GM21786 (cell line): ENCODE data around the gene BRD3.
"Not testable (repeated sequence)": the region's sequence is repeated elsewhere in the genome, so short reads cannot be mapped to it uniquely, and the experiment has no call there.

Source experiments
- ATAC-seq: cut with Tn5 transposase; IDR thresholded peaks from one replicate; pipeline ENCODE4 v1.9.1; 2021; ENCODE audit not compliant: unreplicated experiment

BRD3 gene

DNA sequence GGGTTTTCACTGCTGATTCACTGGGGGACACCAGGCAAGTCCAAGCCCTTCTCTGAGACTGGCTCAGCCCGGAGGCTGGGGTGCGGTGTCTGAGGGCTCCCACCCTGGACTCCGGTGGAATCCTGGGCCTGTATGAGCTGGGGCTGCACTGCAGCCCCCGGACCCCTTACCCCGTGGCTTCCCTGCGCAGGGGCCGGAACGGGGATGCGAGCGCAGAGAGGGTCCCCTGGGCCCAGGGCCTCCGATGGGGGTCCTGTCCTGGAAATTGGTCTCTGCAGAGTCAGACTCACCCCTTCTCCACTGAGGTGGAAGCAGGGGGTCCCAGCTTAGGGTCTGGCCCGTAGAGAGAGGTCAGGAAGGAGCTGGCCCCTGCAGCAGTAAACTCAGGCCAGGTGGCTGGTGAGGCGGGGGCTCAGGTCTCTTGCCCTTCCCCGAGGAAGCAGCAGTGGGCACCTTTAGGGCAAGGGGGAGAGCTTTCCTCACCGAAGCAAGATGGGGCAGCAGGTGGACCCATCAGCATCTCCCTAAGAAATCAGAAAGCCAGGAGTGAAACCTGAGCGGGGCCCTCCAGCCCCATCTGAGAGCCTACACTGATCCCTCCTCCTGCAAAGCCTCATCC is 74.1 kb downstream of the BRD3 start:
- ATAC-seq, result no peak

DNA sequence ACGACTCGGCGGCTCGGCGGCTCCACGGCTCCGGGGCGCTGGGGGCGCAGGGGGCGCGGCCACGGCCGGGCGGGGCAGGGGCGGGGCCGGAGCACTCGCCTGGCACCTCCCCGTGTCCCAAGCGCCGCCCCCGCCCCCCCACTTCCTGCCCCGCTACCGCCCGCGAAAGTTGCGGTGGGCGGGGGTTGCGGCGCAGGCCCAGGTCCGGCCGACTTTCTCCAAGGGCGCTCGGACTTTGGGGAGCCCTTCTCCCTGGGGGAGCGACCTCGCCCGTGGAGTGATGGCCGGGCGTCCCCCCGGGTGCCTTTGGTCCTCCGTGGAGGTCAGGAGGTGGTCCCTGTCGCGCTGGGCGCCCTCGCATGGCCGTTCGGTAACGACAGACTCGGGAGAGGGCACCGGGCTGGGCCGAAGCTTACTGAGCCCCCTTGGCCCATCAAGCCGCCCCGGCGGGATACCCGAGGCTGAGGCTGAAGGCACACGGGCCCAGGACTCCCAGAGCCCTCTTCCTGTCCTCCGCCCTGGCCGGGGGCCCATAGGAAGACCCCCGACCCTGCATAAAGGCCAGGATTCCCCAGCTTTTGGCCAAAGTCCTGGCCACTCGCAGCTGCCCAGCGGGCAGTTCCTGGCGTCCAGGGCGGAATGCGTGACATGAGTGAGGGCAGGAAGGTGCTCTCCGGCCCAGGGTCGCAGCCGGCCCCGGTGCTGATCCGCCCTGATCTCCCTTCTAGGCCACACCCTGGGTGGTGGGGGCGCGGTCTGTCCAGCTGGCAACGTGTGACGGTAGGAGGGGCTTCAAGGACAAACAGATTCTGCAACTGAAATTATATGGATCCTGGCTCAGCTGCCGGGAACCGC is 74.8 kb downstream of the BRD3 start:
- peak; percentile 39 for ATAC-seq

DNA sequence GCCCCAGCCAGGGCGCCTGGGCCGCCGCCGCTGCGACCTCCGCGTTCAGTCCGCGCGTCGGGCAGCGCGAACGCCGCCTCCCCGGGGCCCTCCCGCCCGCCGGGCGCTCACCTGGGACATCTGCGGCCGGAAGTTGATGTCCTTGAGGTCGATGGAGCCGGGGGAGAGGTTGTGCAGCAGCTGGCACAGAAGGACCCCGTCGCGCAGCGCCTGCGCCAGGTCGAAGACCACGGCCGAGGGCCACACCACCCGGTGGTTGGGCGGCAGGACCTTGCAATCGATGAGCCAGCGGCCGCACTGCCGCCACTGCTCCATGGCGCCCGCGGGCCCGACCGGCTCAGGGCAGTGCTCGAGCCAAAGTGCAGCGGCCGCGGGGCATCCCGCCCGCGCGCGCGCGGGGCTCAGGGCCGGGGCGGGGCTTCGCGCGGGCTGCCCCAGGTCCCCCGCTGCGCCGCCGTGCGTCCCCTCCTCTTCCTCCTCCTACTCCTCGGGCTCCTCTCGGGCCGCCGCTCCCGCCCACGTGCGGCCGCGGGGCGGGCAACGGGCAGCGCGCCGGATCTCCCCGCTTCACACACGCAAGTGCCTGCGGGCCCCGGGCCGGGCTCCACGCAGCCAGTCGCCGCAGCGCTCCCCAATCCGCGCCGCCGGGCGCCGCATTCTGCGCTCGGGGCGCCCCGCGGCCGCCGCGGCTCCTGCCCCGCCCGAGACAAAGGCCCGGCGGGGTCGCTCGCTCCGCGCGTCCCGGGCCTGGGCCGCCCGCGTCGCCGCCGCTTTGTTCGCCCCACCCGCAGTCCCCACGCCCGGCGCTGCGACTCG is 75.7 kb downstream of the BRD3 start, which contains the start of gene VAV2:
TSS of gene VAV2 (minus strand) at position 361 of the 816 bp plus-strand sequence. CDS start at position 315, 46 bp downstream.
- ATAC-seq, result peak; percentile 44

DNA sequence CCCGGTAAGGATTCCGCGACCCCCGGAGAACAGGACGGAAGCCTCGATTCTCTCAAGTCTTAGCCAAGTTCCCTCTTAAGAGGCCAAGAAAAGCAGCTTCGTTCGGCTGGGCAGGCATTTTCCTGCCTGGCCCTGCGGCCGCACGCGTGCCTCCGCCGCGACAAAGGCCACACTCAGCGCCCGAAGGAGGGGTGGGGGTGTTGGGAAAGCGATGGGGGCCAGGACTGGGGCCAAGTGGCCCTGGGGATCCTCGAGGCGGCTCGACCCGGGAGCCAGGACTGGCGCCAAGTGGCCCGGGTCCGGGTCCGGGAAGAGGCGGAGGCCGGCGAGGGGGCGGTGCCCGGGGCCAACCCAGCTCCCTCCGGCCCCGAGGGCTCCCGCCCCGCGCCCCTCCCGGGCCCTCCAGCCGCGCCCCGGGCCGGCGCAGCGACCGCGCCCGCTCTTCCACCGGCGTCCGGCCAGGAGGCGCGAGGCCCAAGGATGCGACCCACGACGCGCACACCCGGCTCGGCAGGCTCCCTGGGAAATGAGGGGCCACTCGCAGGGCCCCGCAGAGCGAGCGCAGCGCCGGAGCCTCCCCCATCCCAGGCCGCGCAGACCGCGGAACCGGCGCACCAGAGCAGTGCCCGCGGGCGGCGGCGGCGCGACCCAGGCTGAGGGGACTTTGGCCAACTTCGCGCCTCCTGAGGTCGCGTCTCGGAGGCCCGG is 76.5 kb downstream of the BRD3 start:
- no peak for ATAC-seq

GRCh38 chr9:133990366-133991213 is 77.2 kb downstream of the BRD3 start:
- ATAC-seq, result no peak

DNA sequence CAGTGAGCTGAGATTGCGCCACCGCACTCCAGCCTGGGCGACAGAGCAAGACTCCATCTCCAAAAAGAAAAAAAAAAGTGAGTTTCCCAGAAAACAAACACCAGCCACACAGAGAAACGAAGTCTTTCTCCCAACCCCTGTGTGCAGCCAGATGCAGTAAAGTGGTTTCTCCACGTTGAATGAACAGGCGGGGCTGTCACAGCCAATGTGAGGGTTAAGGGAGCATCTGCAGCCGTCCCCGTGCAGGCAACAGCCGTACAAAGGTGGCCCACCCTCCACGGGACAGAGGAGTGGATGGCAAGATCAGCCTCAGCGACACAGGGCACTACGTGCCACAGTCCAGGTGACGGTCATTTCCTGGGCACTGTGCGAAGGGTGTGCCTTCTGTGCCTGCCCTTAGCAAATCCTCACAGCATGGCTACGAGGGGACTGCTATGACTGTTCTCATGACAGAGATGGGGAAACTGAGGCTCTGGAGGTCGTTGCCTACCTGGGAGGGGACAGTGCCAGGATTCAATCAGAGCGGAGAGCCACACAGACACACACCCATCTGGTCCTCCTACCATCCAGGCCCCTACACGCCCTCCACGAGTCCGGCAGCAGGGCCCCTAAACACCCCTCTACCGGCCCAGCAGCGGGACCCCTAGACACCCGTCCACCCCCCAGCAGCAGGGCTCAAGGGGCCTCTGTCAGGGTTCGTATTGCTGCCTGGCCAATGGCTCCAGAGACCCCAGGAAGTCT is 78.0 kb downstream of the BRD3 start:
- ATAC-seq, result no peak

DNA sequence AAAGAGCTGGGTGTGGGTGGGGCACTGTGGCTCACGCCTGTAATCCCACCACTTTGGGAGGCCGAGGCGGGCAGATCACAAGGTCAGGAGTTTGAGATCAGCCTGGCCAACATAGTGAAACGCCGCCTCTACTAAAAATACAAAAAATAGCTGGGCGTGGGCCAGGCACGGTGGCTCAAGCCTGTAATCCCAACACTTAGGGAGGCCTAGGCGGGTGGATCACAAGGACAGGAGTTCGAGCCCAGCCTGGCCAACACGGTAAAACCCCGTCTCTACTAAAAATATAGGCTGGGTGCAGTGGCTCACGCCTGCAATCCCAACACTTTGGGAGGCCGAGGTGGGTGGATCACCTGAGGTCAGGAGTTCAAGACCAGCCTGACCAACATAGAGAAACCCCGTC is 79.1 kb downstream of the BRD3 start:
- ATAC-seq, result not testable (repeated sequence)

GRCh38 chr9:133987946-133988665 is 79.7 kb downstream of the BRD3 start:
- no peak for ATAC-seq

- ATAC-seq, result no peak
These were observed 80.4 kb downstream of the BRD3 start for GRCh38 chr9:133987446-133987788.

- no peak for ATAC-seq
These were observed 80.9 kb downstream of the BRD3 start for GRCh38 chr9:133986774-133987445.

DNA sequence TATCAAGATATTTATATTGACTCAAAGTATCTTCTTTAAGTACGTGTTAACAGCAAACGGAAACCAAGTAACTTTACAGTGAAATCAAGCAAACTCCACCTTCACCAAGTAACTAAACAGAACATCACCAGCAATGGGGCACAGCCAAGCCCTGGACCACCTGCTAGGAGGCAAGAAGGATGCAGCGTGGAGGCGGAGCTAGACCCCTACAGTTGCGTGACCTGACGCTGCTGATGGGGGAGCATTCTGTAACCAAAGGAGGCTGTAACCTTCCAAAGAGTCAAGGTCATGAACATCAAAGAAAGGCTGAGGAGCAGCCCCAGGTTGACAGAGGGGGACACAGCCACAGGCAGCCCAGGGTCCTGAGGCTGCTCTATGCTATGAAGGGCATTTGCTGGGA is 81.8 kb downstream of the BRD3 start:
- no peak for ATAC-seq

DNA sequence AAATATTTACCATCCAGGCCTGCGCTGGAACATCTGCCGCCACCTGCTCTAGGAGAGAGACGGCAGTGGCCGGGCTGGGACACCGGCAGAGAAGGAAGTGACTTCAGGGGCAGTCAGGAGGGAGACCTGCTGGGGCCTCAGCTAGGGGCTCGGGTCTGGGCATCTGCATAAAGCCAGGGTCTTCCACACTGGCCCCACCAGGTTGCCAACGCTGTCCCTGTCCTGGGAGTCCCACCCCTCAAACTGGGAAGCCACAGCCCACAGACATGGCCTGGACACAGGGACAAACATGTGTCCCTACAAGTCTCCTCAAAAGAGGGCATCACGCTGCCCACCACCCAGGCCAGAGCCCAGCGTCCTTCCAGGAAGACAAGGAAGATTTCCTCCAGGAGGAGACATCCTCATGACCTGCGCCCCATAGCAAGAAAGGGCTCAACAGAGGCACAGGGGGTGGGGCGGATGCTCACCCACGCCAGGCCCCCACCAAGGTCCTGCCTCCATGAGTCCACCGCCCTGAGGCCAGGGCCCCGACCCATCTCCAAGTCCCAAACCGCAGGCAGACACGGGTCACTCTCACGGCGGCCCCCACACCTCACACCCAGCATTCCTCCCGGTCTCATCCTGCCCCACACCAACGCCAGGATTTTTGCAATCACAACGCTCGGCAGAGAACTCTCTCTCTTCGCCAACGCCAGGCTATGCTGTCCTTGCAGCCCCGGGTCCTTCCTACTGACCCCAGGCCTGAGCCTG is 84.7 kb downstream of the BRD3 start:
- no peak for ATAC-seq

GRCh38 chr9:133981958-133982681 is 85.7 kb downstream of the BRD3 start:
- ATAC-seq, result no peak

DNA sequence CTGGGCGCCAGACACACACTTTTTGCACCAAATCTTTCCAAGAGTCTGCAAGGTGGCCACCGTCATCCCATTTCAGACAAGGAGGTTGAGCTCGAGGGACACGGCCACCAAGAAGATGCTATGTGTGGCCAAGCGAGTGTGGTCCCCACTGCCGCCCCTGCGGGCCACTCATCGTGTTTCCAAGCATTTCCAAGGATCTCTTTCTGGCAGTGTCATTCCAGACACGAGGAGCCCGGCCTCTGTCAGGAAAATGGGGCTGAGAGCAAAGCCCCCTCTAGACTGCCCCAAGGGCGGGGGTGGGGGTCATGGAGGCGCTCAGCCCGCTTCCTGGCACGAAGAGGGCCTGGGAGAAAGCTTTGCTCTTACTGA is 86.3 kb downstream of the BRD3 start:
- no peak for ATAC-seq

- ATAC-seq, result no peak
These were observed 86.8 kb downstream of the BRD3 start for GRCh38 chr9:133980864-133981588.
